Activated T-cell treated with anti-CD3 and anti-CD28 coated beads, Interleukin-2, amount 50 U/mL, for 72 hours (primary cell): ENCODE data around the gene SPTB. TPM values are rescaled to one million over a fixed set of nuclear protein-coding genes. Genes with fewer than 3 reads are reported as not detected.
A peak's percentile ranks its signal among the peaks of the same experiment; 100 is the strongest.

Source experiments
- ATAC-seq, 2 donors: fragments of 150-1000 bp; cut with Tn5 transposase; replicated peaks in 1 of 2; 2 replicates each; pipeline ENCODE4 v1.10.0; 2021; ENCODE audit warnings: moderate library complexity in 2 of 2, mild to moderate bottlenecking in 1 of 2
- DNase-seq, 2 donors: peaks; one replicate each; pipeline ENCODE4 v3.0.0; 2021 to 2022; ENCODE audit warnings: mixed read lengths in 1 of 2
- H3K27ac Mint-ChIP-seq: one replicate; pipeline ENCODE4 v1.8.0; 2022; ENCODE audit warnings: mild to moderate bottlenecking, moderate library complexity, mixed read lengths
- H3K27me3 Mint-ChIP-seq: one replicate; pipeline ENCODE4 v1.8.0; 2022; ENCODE audit warnings: low read depth, mixed read lengths
- H3K36me3 Mint-ChIP-seq, 2 donors: one replicate each; pipeline ENCODE4 v1.8.0; 2022; ENCODE audit warnings: mixed read lengths in 2 of 2, mild to moderate bottlenecking in 1 of 2; ENCODE audit not compliant: insufficient read depth in 2 of 2
- H3K4me1 Mint-ChIP-seq: one replicate; pipeline ENCODE4 v1.8.0; 2022; ENCODE audit warnings: low read depth, mixed read lengths
- H3K4me3 Mint-ChIP-seq, 2 donors: one replicate each; pipeline ENCODE4 v1.8.0; 2022; ENCODE audit warnings: mild to moderate bottlenecking in 2 of 2, mixed read lengths in 2 of 2, moderate library complexity in 2 of 2
- H3K9me3 Mint-ChIP-seq, 2 donors: one replicate each; pipeline ENCODE4 v1.8.0; 2022; ENCODE audit warnings: mixed read lengths in 2 of 2
- total RNA-seq, 2 donors: library from RNA; stranded (reverse); gene quantifications; one replicate each; pipeline ENCODE4 v1.2.3, GENCODE V29; 2022

SPTB gene
- total RNA-seq, 2 donors from 2014 or later, result 0.23 to 0.70 TPM

- no peak for ATAC-seq
- H3K27me3 Mint-ChIP-seq, result no peaks in the 10 kb centered on the region
- no peak overlapping the region for H3K27ac Mint-ChIP-seq
- H3K36me3 Mint-ChIP-seq, result no peaks in the 10 kb centered on the region
- peaks cover 11% of the 10 kb centered on the region for H3K4me1 Mint-ChIP-seq
- no peak for DNase-seq
- no peaks in the 10 kb centered on the region for H3K9me3 Mint-ChIP-seq
- H3K4me3 Mint-ChIP-seq, result no peak overlapping the region
These were observed 146.4 kb downstream of the SPTB start for GRCh38 chr14:64733321-64733720.

GRCh38 chr14:64732536-64733120 is 147.1 kb downstream of the SPTB start:
- no peak for ATAC-seq
- Mint-ChIP-seq H3K27ac (no peak overlapping the region), H3K27me3 (no peaks in the 10 kb centered on the region), H3K36me3 (no peaks in the 10 kb centered on the region), H3K4me3 (no peak overlapping the region), H3K4me1 (peaks cover 11% of the 10 kb centered on the region), H3K9me3 (no peaks in the 10 kb centered on the region)
- no peak for DNase-seq

- DNase-seq (no peak), ATAC-seq (no peak)
- peaks cover 11% of the 10 kb centered on the region for H3K4me1 Mint-ChIP-seq
- no peaks in the 10 kb centered on the region for H3K27me3 Mint-ChIP-seq
- no peaks in the 10 kb centered on the region for H3K9me3 Mint-ChIP-seq
- H3K4me3 Mint-ChIP-seq, result no peak overlapping the region
- H3K27ac Mint-ChIP-seq, result no peak overlapping the region
- no peaks in the 10 kb centered on the region for H3K36me3 Mint-ChIP-seq
These were observed 147.6 kb downstream of the SPTB start for GRCh38 chr14:64732066-64732465.

- H3K9me3 Mint-ChIP-seq, result no peaks in the 10 kb centered on the region
- H3K4me1 Mint-ChIP-seq, result peaks cover 14% of the 10 kb centered on the region
- ATAC-seq (no peak), DNase-seq (no peak)
- no peaks in the 10 kb centered on the region for H3K36me3 Mint-ChIP-seq
- H3K27ac Mint-ChIP-seq, result no peak overlapping the region
- no peaks in the 10 kb centered on the region for H3K27me3 Mint-ChIP-seq
- no peak overlapping the region for H3K4me3 Mint-ChIP-seq
These were observed 148.5 kb downstream of the SPTB start for GRCh38 chr14:64731141-64731581.

GRCh38 chr14:64730681-64731080 is 149.0 kb downstream of the SPTB start:
- Mint-ChIP-seq H3K27me3 (no peaks in the 10 kb centered on the region), H3K27ac (peak overlapping the region; percentile 26)

GRCh38 chr14:64730061-64730440 is 149.7 kb downstream of the SPTB start:
- Mint-ChIP-seq H3K4me1 (peaks cover 21% of the 10 kb centered on the region), H3K4me3 (no peak overlapping the region), H3K9me3 (no peaks in the 10 kb centered on the region), H3K36me3 (no peaks in the 10 kb centered on the region), H3K27ac (no peak overlapping the region), H3K27me3 (no peaks in the 10 kb centered on the region)
- ATAC-seq (no peak), DNase-seq (no peak)

More at GRCh38 chr14:64730681-64731080, 149.0 kb downstream of the SPTB start:
- ATAC-seq (no peak), DNase-seq (no peak)
- Mint-ChIP-seq H3K9me3 (no peaks in the 10 kb centered on the region), H3K4me3 (no peak overlapping the region), H3K36me3 (no peaks in the 10 kb centered on the region), H3K4me1 (peaks cover 19% of the 10 kb centered on the region)

GRCh38 chr14:64729386-64730060 is 150.2 kb downstream of the SPTB start:
- H3K4me3 Mint-ChIP-seq, result no peak overlapping the region
- ATAC-seq (no peak), DNase-seq (no peak)
- H3K4me1 Mint-ChIP-seq, result peaks cover 24% of the 10 kb centered on the region
- H3K9me3 Mint-ChIP-seq, result no peaks in the 10 kb centered on the region
- no peaks in the 10 kb centered on the region for H3K36me3 Mint-ChIP-seq
- no peaks in the 10 kb centered on the region for H3K27me3 Mint-ChIP-seq
- H3K27ac Mint-ChIP-seq, result no peak overlapping the region

- Mint-ChIP-seq H3K4me1 (peaks cover 31% of the 10 kb centered on the region), H3K4me3 (no peak overlapping the region), H3K27ac (peak overlapping the region; percentile 34), H3K27me3 (no peaks in the 10 kb centered on the region), H3K9me3 (no peaks in the 10 kb centered on the region), H3K36me3 (no peaks in the 10 kb centered on the region)
- ATAC-seq (no peak), DNase-seq (no peak)
These were observed 150.9 kb downstream of the SPTB start for GRCh38 chr14:64728856-64729255.

- H3K27ac Mint-ChIP-seq, result no peak overlapping the region
- no peaks in the 10 kb centered on the region for H3K27me3 Mint-ChIP-seq
- no peak overlapping the region for H3K4me3 Mint-ChIP-seq
- peaks cover 36% of the 10 kb centered on the region for H3K4me1 Mint-ChIP-seq
- no peak for ATAC-seq
- H3K9me3 Mint-ChIP-seq, result no peaks in the 10 kb centered on the region
- DNase-seq, result no peak
- no peaks in the 10 kb centered on the region for H3K36me3 Mint-ChIP-seq
These were observed 151.6 kb downstream of the SPTB start for GRCh38 chr14:64728106-64728505.

GRCh38 chr14:64727551-64728071 is 152.1 kb downstream of the SPTB start:
- Mint-ChIP-seq H3K9me3 (no peaks in the 10 kb centered on the region), H3K4me1 (peaks cover 40% of the 10 kb centered on the region), H3K27me3 (no peaks in the 10 kb centered on the region), H3K27ac (no peak overlapping the region), H3K36me3 (no peaks in the 10 kb centered on the region), H3K4me3 (no peak overlapping the region)
- ATAC-seq, result no peak
- no peak for DNase-seq

GRCh38 chr14:64726585-64726890 is 153.2 kb downstream of the SPTB start:
- Mint-ChIP-seq H3K36me3 (no peaks in the 10 kb centered on the region), H3K4me1 (peaks cover 46% of the 10 kb centered on the region), H3K4me3 (no peak overlapping the region), H3K27ac (no peak overlapping the region), H3K27me3 (no peaks in the 10 kb centered on the region), H3K9me3 (no peaks in the 10 kb centered on the region)
- peak; percentile 34 to 56 for DNase-seq
- peak; percentile 49 to 69 for ATAC-seq

GRCh38 chr14:64725879-64726584 is 153.7 kb downstream of the SPTB start:
- peak overlapping the region; percentile 11 for H3K27ac Mint-ChIP-seq
- no peaks in the 10 kb centered on the region for H3K9me3 Mint-ChIP-seq
- H3K4me1 Mint-ChIP-seq, result peaks cover 46% of the 10 kb centered on the region
- no peak for DNase-seq
- H3K27me3 Mint-ChIP-seq, result no peaks in the 10 kb centered on the region
- ATAC-seq, result no peak
- no peak overlapping the region for H3K4me3 Mint-ChIP-seq
- H3K36me3 Mint-ChIP-seq, result no peaks in the 10 kb centered on the region

GRCh38 chr14:64725261-64725815 is 154.4 kb downstream of the SPTB start:
- no peak overlapping the region for H3K27ac Mint-ChIP-seq
- DNase-seq (no peak), ATAC-seq (no peak)
- H3K4me3 Mint-ChIP-seq, result no peak overlapping the region
- H3K9me3 Mint-ChIP-seq, result no peaks in the 10 kb centered on the region
- H3K4me1 Mint-ChIP-seq, result peaks cover 45% of the 10 kb centered on the region
- no peaks in the 10 kb centered on the region for H3K36me3 Mint-ChIP-seq
- H3K27me3 Mint-ChIP-seq, result no peaks in the 10 kb centered on the region
